Measurements from ENCODE around the gene C1orf56.

C1orf56 gene

DNA sequence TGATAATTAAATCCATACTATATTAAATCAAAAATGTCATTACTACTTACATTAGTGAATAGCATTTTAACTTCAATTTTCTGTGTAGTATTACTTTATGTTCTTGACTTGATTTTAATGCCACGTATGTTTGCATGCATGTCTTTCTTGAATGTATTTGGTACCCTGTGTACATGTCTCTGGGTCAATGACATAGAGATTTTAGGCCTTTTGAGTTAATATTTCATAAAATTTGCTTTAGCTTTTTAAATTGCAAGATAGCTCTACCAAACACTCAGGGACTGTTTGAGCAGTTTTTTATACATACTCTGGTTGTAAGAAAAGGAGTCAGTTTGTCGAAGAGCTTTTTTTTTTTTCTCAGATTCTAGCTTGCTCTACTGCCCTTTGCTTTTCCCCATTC is 14.2 kb downstream of the C1orf56 start:
- H3K27ac ChIP-seq (ENCODE audit: low read length) = no peak overlapping the region
- H3K4me2 ChIP-seq (ENCODE audit: low read length) = no peak overlapping the region
- TF ChIP-seq EZH2phosphoT487 (IDR thresholded peaks at IDR 0.05; ENCODE audit: low read depth) = no peak
- TF ChIP-seq, protein P1, sequence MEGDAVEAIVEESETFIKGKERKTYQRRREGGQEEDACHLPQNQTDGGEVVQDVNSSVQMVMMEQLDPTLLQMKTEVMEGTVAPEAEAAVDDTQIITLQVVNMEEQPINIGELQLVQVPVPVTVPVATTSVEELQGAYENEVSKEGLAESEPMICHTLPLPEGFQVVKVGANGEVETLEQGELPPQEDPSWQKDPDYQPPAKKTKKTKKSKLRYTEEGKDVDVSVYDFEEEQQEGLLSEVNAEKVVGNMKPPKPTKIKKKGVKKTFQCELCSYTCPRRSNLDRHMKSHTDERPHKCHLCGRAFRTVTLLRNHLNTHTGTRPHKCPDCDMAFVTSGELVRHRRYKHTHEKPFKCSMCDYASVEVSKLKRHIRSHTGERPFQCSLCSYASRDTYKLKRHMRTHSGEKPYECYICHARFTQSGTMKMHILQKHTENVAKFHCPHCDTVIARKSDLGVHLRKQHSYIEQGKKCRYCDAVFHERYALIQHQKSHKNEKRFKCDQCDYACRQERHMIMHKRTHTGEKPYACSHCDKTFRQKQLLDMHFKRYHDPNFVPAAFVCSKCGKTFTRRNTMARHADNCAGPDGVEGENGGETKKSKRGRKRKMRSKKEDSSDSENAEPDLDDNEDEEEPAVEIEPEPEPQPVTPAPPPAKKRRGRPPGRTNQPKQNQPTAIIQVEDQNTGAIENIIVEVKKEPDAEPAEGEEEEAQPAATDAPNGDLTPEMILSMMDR (IDR thresholded peaks at IDR 0.05; ENCODE audit: low read depth, low read length) = no peak

GRCh38 chr1:151062741-151063371 is 15.3 kb downstream of the C1orf56 start:
- peaks cover 2% of the 10 kb centered on the region for H3K36me3 ChIP-seq (replicated peaks; ENCODE audit: low read depth, low read length)
- TF ChIP-seq, protein P1 (IDR thresholded peaks at IDR 0.05; ENCODE audit: low read depth, low read length) = no peak
- no peak for TF ChIP-seq EZH2phosphoT487 (IDR thresholded peaks at IDR 0.05; ENCODE audit: low read depth)
- H3K9me3 ChIP-seq (ENCODE audit: insufficient read depth, low read length) = no peaks in the 10 kb centered on the region
- no peaks in the 10 kb centered on the region for H3K27me3 ChIP-seq (ENCODE audit: low read depth, low read length)
- no peak overlapping the region for H3K27ac ChIP-seq (ENCODE audit: low read length)
- H3K4me1 ChIP-seq (ENCODE audit: low read length) = peaks cover 12% of the 10 kb centered on the region
- peaks cover 3% of the 10 kb centered on the region; the same call in 1 of the 2 replicates for H4K20me1 ChIP-seq (ENCODE audit: insufficient read depth, low read length)
- H3K4me2 ChIP-seq (ENCODE audit: low read length) = no peak overlapping the region
- H3K79me2 ChIP-seq (ENCODE audit: low read length) = peaks cover 22% of the 10 kb centered on the region
- H2AFZ ChIP-seq (ENCODE audit: low read depth, low read length) = no peak overlapping the region
- H3K9ac ChIP-seq (ENCODE audit: low read length) = no peak overlapping the region
- H3K4me3 ChIP-seq (ENCODE audit: low read length) = no peak overlapping the region

More for the DNA sequence above, 14.2 kb downstream of the C1orf56 start:
- Histone ChIP-seq H3K9ac (ENCODE audit: low read length) (no peak overlapping the region), H3K79me2 (ENCODE audit: low read length) (peaks cover 34% of the 10 kb centered on the region), H3K4me3 (ENCODE audit: low read length) (no peak overlapping the region), H3K9me3 (ENCODE audit: insufficient read depth, low read length) (no peaks in the 10 kb centered on the region), H4K20me1 (ENCODE audit: insufficient read depth, low read length) (peaks cover 12% of the 10 kb centered on the region), H3K27me3 (ENCODE audit: low read depth, low read length) (no peaks in the 10 kb centered on the region), H2AFZ (ENCODE audit: low read depth, low read length) (no peak overlapping the region), H3K36me3 (replicated peaks; ENCODE audit: low read depth, low read length) (peaks cover 9% of the 10 kb centered on the region), H3K4me1 (ENCODE audit: low read length) (peaks cover 19% of the 10 kb centered on the region)

GRCh38 chr1:151065089-151065645 is 17.6 kb downstream of the C1orf56 start:
- Histone ChIP-seq H3K27me3 (ENCODE audit: low read depth, low read length) (no peaks in the 10 kb centered on the region), H3K27ac (ENCODE audit: low read length) (no peak overlapping the region), H3K4me2 (ENCODE audit: low read length) (no peak overlapping the region), H3K9me3 (ENCODE audit: insufficient read depth, low read length) (no peaks in the 10 kb centered on the region), H3K4me1 (ENCODE audit: low read length) (peaks cover 13% of the 10 kb centered on the region), H4K20me1 (ENCODE audit: insufficient read depth, low read length) (no peaks in the 10 kb centered on the region), H3K36me3 (replicated peaks; ENCODE audit: low read depth, low read length) (no peaks in the 10 kb centered on the region), H2AFZ (ENCODE audit: low read depth, low read length) (no peak overlapping the region), H3K4me3 (ENCODE audit: low read length) (no peak overlapping the region), H3K9ac (ENCODE audit: low read length) (no peak overlapping the region), H3K79me2 (ENCODE audit: low read length) (0 out of 2 replicates have a peak, but pooled peaks cover 5% of the 10 kb centered on the region)
- TF ChIP-seq, protein P1 (IDR thresholded peaks at IDR 0.05; ENCODE audit: low read depth, low read length) = no peak
- TF ChIP-seq EZH2phosphoT487 (IDR thresholded peaks at IDR 0.05; ENCODE audit: low read depth) = no peak

GRCh38 chr1:151067185-151067584 is 19.6 kb downstream of the C1orf56 start:
- Histone ChIP-seq H3K27me3 (ENCODE audit: low read depth, low read length) (no peaks in the 10 kb centered on the region), H3K9ac (ENCODE audit: low read length) (no peak overlapping the region), H3K4me2 (ENCODE audit: low read length) (no peak overlapping the region), H3K4me3 (ENCODE audit: low read length) (no peak overlapping the region), H4K20me1 (ENCODE audit: insufficient read depth, low read length) (no peaks in the 10 kb centered on the region), H3K36me3 (replicated peaks; ENCODE audit: low read depth, low read length) (no peaks in the 10 kb centered on the region), H3K4me1 (ENCODE audit: low read length) (peaks cover 13% of the 10 kb centered on the region), H2AFZ (ENCODE audit: low read depth, low read length) (no peak overlapping the region), H3K27ac (ENCODE audit: low read length) (no peak overlapping the region), H3K79me2 (ENCODE audit: low read length) (peaks cover 12% of the 10 kb centered on the region; the same call in 1 of the 2 replicates), H3K9me3 (ENCODE audit: insufficient read depth, low read length) (no peaks in the 10 kb centered on the region)
- TF ChIP-seq, protein P1 (IDR thresholded peaks at IDR 0.05; ENCODE audit: low read depth, low read length) = no peak
- no peak for TF ChIP-seq EZH2phosphoT487 (IDR thresholded peaks at IDR 0.05; ENCODE audit: low read depth)
